Activated CD4-positive, CD25-positive, alpha-beta regulatory T cell treated with anti-CD3 and anti-CD28 coated beads, Interleukin-2, amount 50 U/mL, for 24 hours (primary cell): Measurements from ENCODE around the gene PHTF2.
A peak's percentile ranks its signal among the peaks of the same experiment; 100 is the strongest.
"Not testable (repeated sequence)": the region's sequence is repeated elsewhere in the genome, so short reads cannot be mapped to it uniquely, and the experiment has no call there.

Experiments used
- ATAC-seq, 2 donors: fragments of 150-1000 bp; cut with Tn5 transposase; one replicate each; pipeline ENCODE4 v1.10.0; 2021; ENCODE audit warnings: mild to moderate bottlenecking in 1 of 2, moderate library complexity in 1 of 2

The PHTF2 gene

DNA sequence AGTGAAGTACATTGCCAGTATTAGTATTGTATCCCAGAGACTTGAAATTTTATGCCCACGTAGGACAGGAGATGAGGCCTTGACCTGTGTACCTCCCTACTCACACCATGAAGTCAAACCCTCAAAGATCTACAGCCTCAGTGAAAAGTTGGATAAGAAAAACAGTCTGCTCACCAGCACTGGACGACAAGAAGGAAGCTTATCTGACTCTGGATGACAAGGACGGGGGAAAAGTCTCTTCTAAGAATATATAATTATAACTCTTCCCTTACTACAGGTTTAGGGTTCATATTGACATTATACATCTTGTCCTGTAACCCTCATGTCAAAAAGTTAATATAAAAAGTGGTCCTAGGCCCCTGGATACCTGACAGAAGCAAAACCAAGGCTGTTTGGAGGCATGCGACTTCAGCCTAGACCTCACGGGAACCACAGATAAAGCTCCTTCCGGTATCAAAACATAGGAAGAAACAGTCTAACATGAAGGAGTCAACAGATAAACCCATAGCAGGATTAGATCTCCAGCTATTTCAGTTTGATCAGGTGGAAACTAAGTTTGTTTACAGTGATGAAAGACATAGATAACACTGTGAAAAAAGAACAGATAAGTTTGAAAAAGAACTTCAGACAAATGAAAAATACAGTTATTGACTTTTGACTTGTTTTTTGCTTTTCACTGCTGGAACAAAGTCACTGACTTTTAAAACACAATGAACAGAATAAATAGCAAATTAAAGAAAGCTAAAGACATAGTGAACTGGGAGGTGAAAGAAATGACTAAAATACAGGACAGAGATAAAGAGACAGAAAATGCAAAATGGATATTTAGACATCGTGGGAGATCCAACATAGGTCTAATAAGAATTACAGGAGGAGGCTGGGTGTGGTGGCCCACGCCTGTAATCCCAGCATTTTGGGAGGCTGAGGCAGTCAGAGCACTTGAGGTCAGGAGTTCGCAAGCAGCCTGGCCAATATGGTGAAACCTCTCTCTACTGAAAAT is 145.9 kb downstream of the PHTF2 start:
- no peak for ATAC-seq

DNA sequence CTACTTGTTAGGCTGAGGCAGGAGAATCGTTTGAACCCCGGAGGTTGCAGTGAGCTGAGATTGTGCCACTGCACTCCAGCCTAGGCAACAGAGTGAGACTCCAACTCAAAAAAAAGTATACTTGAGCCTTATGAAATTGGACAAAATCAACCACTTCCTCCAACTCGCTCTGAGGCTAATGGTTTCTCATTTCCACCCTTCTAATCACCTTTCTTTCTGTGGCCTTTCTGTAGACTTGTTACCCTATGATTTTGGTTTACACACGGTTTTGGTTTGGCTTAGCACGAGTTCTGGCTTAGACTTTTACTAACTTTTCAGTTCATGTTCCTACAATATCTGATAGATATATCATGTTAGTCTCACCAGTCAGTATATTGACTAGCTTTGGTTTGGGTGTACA is 152.0 kb downstream of the PHTF2 start:
- ATAC-seq: no peak

DNA sequence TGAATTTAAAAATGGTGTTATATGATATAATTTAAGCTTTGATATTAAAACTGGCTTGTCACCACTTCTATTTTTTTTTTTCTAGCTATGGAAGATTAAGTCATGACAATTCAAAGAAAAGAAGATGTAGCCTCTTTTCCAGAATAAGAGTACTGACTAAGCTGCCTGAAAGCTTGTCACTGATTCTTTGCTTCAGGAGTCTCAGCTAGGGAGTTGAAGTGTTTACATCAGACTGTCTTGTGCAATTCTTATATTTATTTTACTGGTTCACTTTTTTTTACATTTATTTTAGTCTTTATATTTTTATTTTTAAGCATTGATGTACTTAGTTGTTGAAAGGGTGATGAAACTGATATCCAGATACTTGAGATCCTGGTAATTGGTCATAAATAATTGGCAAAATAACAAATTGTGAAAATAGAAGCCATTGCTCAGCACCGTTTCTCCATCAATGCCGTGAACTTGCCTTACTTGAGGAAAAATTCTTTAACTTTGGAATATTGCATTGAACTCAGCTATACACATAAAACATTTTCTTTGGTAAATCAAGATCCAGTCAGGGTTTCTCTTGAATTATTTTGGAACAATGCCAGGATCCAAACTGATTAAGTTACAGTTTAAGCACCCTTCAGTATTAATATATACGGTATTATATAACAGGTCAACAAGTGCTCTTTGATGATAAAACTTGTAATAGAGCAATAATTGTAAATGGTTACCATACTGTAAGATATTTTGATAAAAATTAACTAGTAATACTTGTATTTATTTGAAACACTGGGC is 156.4 kb downstream of the PHTF2 start:
- no peak for ATAC-seq

DNA sequence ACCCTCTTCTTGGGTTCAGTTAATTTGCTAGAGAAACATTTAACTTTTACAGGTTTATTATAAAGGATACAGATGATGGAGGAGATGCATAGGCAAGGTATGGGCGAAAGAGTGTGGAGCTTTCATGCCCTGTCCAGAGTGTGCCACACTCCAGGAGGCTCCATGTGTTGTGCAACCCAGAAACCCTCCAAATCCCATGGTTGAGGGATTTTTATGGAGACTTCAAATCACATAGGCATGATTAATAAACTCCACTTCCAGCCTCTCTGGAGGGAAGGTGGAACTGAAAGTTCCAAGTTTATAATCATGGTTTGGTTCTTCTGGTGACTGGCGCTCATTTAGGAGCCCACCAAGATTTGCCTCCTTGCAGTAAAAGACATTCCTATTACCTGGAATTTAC is 159.9 kb downstream of the PHTF2 start:
- no peak for ATAC-seq

DNA sequence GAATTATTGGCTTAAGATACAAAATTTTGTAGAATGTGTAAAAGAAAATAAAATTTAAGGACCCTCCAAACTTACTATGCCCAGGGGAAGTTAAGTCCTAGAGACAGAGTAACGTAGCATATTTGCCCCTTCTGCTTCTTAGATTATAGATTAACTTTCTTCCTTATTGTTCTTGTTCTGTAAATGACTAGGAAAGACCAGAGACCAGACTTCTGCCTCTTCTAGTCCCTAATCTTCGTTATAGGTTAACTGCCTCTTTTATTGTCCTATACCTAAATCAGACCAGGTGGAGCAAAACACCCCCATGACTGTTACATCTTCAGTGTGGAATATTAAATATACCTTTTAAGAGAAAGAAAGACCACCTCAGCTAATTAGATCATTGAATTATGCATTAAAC is 160.5 kb downstream of the PHTF2 start:
- ATAC-seq: no peak

DNA sequence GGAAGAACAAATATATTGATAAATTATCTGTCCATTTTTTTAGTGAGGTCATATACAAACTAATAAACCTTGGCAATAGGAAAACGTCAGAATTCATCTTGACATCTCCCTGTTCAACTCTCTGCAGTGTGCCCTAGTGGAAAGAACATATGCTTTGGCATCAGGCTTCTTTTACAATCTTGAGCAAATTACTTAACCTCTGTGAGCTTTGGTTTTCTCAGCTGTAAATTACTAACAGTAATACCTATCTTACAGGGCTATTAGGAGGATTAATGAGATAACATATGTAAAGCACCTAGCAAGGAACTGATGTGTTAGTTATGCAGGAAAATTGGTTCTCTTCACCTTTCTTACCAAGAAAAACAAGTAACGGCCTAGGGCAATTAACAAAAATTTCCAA is 161.8 kb downstream of the PHTF2 start:
- ATAC-seq: no peak

DNA sequence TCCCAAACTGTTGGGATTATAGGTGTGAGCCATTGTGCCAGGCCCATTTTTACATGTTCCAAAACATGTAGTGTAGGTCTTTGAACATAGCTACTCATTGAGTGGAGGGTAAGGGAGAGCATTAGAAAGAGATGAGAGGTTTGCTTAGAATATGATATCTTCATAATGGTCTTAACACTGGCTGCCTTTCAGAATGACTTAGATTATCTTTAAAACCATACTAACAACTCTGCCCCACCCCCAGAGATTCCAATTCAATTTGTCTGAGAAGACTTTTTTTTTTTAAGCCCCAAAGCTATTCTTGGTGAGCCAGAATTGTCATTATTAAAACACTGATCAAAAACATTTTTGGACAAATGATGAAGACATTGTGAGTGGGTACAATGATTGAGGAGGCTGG is 168.9 kb downstream of the PHTF2 start:
- no peak for ATAC-seq

DNA sequence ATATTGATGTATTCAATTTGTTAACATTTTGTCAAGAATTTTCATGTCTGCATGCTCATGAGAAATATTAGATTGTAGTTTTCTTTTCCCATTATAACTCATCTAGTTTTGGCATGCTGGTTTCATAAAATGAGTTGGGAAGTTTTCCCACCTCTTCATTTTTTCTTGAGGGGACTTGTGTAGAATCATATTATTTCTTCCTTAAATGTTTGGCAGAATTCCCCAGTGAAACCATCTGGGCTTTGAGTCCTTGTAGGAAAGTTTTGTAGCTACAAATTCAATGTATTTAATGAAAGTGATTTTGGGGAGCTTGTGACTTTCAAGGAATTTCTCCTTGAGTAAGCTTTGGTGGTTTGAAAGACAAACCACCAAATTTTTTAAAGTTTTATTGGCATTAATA is 173.2 kb downstream of the PHTF2 start:
- no peak for ATAC-seq

DNA sequence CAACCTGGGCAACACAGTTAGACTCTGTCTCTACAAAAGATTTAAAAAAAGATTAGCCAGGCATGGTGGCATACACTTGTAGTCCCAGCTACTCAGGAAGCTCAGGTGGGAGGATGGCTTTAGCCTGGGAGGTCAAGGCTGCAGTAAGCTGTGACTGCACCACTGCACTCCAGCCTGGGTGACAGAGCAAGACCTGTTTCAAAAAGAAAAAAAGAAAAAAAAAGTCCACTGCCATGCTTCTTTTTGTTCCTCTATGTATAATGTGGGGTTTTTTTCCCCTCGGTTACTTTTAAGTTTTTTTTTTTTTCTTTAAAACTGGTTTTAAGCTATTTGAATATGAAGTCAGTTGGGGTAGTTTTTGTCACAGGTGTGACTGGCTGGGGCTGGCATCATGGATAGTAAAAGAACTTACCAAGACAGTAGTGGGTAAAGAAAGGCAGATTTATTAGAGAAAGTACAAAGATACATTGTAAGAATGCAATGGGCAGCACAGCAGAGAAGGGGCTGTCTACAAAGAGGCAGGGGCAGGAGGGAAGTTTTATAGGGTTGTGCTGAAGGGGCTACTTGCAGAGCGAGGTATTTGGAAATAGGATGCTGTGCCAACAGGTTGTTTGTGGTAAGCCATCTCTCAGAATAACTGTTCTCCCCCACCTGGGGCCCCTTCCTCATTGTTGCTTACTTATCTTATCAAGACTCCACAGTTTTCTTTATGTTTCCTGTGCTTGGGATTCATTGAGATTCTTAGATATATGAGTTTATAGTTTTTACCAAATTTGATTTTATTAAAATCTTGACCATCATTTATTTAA is 177.3 kb downstream of the PHTF2 start:
- no peak for ATAC-seq

DNA sequence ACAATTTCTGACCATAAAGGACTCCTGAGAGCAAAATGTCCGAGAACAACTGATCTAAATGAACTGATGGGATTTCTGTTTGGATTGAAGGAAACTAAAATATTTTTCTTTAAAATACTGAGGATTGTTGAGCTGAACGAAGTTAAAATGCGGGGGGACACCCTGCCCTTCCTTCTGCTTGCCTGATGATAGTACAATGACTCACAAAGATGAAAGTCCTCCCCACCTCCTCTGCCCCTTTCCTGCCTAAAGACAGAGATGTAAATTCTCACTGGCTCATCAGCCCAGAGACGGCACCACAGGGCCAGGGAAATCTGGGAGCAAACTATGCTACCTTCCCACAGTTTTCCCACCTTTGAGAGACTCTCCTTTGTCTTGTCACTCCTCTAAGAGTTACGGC is 180.6 kb downstream of the PHTF2 start:
- no peak for ATAC-seq

DNA sequence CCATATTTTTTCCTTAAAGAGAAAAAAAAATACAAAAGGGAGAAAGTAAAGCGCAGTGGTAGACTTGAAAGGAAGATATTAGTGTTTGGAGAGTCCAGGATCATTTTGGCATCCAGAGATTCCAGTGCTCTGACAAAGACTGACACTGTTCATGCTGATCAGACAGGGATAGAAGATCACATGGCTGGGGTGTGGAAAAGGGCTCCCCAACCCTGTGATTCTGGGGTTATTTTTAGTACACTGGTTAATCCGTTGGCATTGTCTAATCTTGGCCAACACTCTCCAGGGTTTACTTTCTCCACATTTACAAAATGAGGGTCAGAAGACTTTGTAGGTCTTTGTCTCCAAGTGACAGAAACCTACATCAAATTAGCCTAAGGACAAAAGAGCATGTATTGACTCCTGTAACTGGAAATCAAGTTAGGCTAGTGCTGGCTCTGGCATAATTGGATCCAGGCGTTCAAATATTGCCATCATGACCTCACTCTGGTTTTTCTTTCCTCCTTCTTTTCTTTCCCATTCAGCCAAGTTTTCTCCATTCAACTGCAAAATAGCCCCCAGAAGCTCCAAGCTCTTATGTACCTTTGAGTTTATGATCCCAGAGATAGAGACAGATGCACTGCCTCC is 181.6 kb downstream of the PHTF2 start:
- no peak for ATAC-seq

DNA sequence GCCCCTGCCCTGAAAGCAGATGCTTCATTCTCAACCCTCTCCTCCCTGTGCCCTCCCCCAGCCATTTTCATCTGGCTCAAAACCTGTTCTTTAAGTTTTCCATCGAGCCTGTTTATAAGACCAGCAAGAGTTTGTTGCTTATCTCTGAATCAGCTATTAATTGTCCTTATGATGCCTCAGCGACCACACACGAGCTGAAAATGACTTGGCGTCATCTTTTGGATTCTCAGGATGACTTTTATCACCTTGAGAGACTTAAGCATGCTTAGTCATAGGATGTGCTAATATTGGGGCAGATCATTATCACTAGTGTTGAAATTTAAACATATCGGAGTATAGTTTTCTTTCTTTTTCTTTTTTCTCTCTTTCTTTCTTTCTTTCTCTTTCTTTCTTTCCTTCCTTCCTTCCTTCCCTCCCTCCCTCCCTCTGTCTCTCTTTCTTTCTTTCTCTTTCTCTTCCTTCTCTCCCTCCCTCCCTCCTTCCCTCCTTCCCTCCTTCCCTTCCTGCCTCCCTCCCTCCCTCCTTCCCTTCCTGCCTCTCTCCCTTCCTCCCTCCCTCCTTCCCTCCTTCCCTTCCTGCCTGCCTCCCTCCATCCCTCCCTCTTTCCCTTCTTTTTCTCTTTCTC is 184.5 kb downstream of the PHTF2 start:
- peak; percentile 93 to 95 for ATAC-seq

DNA sequence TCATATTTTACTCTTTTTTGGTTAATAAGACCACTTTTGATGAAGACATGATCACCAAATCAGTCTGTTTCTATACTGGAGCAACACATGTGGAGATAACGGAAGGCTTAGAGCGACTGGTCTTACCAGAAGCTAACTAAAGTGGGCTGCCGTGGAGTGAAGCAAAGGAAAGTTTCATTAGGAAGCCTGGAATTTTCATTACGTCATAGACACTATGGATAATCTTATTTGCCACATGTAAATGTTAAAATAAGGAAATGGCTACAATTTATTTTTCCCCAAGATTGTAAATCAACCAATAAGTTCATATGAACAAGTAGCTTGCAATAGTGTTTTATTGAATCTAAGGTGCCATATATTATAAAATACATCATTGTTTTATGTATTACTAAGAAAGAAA is 185.4 kb downstream of the PHTF2 start:
- no peak for ATAC-seq

DNA sequence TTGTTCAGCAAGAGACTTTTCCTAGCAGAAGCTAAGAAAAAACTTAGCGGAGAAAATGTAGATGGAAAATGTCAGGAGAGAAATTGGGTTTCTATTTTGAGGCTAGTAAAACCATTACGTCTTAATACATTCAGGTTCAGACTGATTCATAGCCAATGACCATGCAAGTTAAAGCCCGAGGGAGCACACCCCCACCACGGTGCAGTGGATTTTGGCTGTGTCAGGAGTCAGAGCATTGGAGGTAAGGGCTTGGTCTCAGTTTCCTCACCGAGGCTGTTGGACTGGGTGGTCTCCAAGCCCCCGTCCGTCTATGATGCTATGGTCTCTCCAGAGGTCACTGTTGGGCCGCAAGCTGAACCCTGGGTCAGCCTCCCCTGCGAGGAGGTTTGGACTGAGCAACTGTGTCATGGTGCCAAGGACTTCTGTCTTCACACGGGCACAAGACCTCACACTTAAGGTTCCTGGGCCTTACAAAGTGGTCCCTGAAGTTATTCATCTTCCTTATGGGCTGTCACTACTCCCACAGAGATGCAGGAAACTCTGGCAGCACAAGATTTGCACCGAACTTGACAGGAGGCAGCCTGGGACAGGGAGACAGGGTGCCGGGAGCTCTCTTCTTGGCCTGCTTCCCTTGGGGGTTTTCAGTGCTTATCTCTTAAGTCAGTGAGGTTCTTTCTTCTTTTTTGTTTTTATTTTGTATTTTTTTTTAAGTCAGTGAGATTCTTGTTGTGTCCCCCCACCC is 186.8 kb downstream of the PHTF2 start:
- no peak for ATAC-seq

DNA sequence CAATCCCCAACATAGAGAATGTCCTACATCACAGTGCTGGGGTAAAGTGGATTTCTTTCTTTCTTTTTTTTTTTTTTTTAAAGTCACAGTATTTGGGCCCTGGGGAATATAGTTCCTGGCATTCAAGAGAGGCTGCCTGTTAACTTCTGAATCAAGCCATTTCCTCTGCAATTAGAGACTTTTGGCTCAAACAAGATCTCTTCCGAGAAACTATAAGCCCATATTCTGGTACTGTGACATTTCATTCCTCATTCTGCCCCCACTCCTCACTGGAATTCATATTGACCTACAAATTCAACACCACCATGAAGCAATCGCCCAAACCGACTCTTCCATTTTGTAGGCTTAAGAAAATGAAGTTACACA is 187.4 kb downstream of the PHTF2 start:
- ATAC-seq: no peak

DNA sequence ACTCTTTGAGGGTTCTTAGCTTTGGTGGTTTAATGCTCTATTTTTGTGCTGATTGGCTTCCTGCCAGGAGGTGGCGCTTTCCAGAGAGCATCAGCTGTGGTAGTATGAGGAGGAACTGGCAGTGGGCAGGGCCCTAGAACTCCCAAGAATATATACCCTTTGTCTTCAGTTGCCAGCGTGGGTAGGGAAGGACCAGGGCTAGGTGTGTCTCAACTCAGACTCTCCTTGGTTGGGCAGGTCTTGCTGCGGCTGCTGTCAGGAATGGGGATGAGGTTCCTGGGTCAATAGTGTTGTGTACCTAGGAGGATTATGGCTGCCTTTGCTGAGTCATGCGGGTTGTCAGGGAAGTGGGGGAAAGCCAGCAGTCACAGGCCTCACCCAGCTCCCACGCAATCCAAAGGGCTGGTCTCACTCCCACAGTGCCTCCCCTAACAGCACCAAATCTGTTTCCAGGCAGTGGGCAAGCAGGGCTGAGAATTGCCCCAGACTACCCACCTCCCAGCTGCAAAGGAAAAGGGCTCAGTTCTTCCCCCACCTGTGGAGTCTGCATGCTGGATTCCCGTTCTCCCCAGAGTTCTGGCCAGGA is 191.5 kb downstream of the PHTF2 start:
- no peak for ATAC-seq

DNA sequence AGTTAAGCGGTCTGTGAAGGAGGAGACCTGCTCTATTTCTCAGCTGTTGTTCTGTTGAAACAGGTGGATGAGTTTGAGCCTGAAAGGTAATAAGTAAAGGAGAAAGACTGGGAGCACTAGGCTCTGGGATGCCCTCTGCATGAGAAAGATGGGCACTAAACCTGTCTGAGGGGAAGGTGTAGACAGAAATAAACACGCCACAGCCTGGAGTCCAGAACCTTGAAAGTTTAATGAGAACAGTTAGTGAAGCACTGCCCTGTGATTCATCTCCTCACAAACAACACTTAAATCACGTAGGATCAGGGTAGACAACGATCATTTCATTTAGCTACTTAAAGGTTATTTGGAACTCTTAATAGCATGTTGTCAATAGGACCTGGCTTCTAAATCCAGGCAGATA is 193.1 kb downstream of the PHTF2 start:
- no peak for ATAC-seq

DNA sequence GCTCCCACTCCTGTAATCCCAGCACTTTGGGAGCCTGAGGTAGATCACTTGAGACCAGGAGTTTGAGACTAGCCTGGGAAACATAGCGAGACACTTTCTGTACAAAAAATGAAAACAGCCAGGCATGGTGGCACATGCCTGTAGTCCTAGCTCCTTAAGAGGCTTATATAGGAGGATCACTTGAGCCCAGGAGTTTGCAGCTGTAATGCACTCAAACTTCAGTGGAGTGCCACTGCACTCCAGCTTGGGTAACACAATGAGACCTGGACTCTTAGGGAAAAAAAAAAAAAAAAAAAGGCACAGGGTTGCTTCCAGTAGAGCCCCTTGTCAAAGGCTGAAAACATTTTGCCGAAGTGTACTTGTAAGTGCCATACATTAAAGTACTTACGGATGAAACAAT is 195.3 kb downstream of the PHTF2 start:
- ATAC-seq: no peak

DNA sequence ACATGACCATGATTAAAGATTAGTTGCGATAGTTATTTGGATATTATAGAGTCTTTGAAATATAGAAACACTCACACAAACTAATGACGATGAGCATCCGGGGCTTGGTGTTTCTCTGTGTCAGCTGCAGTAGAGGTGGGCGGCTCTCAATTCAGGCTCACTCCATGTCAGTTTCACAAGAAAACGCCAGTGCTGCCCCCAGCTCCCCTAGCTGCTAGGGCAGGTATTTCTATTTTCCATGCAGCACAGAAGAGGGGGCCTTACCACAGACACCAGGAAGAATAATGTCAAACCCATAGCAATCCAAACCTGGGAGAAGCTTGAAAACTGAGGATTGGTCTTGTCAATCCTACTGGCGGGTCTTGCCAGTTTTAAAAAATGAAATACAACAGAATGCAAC is 197.1 kb downstream of the PHTF2 start:
- ATAC-seq: peak in 1 of 2 donors; percentile 13

DNA sequence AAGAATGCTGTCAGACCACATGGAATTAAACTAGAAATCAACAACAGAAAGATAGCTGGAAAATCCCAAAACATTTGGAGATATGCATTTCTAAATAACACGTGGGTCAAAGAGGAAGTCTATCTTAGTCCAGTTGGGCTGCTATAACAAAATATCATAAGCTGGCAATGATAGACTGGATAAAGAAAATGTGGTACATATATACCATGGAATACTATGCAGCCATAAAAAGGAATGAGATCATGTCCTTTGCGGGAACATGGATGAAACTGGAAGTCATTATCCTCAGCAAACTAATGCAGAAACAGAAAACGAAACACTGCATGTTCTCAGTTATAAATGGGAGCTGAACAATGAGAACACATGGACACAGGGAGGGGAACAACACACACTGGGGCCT is 200.6 kb downstream of the PHTF2 start:
- ATAC-seq: not testable (repeated sequence)

DNA sequence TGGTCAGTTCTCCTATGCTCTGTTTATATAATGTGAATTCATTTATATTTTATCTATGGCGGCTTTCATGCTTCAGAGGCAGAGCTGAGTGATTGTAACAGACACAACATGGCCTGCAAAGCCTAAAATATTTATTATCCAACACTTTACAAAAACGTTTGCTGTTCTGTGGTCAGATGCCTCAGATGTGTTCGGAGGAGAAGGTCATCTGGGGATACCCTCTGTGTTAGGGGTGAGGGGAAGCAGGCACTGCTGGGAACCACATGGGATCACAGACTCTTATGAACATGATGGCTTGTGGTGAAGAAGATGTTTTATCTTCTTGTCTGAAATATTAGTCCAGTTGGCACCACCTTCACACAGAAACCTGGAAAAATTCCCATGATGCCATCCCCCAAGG is 203.4 kb downstream of the PHTF2 start:
- no peak for ATAC-seq
